Raji (cell line): ENCODE data around the gene AAR2.

Experiments used
- POLR2A ChIP-seq: IDR thresholded peaks from 2 replicates; pipeline ENCODE4 v1.6.1; 2011; ENCODE audit warnings: low read depth, low read length, control low read depth; ENCODE audit not compliant: insufficient read depth

Gene AAR2

GRCh38 chr20:36210436-36211021 is 25.7 kb upstream of the AAR2 start:
- no peak for TF ChIP-seq POLR2A

- no peak for TF ChIP-seq POLR2A
These were observed 22.9 kb upstream of the AAR2 start for GRCh38 chr20:36213362-36213761.

GRCh38 chr20:36214684-36215256 is 21.5 kb upstream of the AAR2 start:
- TF ChIP-seq POLR2A = no peak

- TF ChIP-seq POLR2A = no peak
These were observed 20.5 kb upstream of the AAR2 start for GRCh38 chr20:36215778-36216177.

- no peak for TF ChIP-seq POLR2A
These were observed 19.8 kb upstream of the AAR2 start for GRCh38 chr20:36216314-36217025.

GRCh38 chr20:36217226-36217625 is 19.1 kb upstream of the AAR2 start:
- TF ChIP-seq POLR2A = no peak

GRCh38 chr20:36218380-36219064 is 17.8 kb upstream of the AAR2 start:
- no peak for TF ChIP-seq POLR2A

GRCh38 chr20:36219671-36220220 is 16.5 kb upstream of the AAR2 start:
- no peak for TF ChIP-seq POLR2A

GRCh38 chr20:36225666-36226065 is 10.6 kb upstream of the AAR2 start:
- no peak for TF ChIP-seq POLR2A

- TF ChIP-seq POLR2A = no peak
These were observed 7.5 kb upstream of the AAR2 start for GRCh38 chr20:36228770-36229169.

- TF ChIP-seq POLR2A = no peak
These were observed 6.3 kb upstream of the AAR2 start for GRCh38 chr20:36230019-36230418.

GRCh38 chr20:36231331-36231730 is 4.9 kb upstream of the AAR2 start:
- TF ChIP-seq POLR2A = no peak

GRCh38 chr20:36234771-36235320 is 1.4 kb upstream of the AAR2 start:
- no peak for TF ChIP-seq POLR2A

GRCh38 chr20:36236786-36237121 is 476 bp downstream of the AAR2 start:
- no peak for TF ChIP-seq POLR2A

GRCh38 chr20:36237477-36237876 is 1.2 kb downstream of the AAR2 start:
- no peak for TF ChIP-seq POLR2A

GRCh38 chr20:36238153-36238552 is 1.9 kb downstream of the AAR2 start:
- TF ChIP-seq POLR2A = no peak

GRCh38 chr20:36238760-36239159 is 2.5 kb downstream of the AAR2 start:
- TF ChIP-seq POLR2A = no peak
